Measurements from ENCODE around the gene RERE. TPM values are rescaled to one million over a fixed set of nuclear protein-coding genes. Genes with fewer than 3 reads are reported as not detected.

The RERE gene
- total RNA-seq, 1 experiment from 2014 or later, result 161 TPM

- Mint-ChIP-seq H3K27me3 (ENCODE audit: low read depth) (no peaks in the 10 kb centered on the region), H3K9me3 (no peaks in the 10 kb centered on the region), H3K4me1 (peaks cover 33% of the 10 kb centered on the region), H3K4me3 (no peak overlapping the region), H3K27ac (no peak overlapping the region), H3K36me3 (no peaks in the 10 kb centered on the region)
- ATAC-seq, result no peak
- DNase-seq (ENCODE audit: low spot score), result no peak
- POLR2A ChIA-PET, result no interaction called here
- TF ChIP-seq FOXP1 (CRISPR knock-in tag; IDR thresholded peaks at IDR 0.05; ENCODE audit: borderline replicate concordance), result no peak
- TF ChIP-seq CDX4 (CRISPR knock-in tag; IDR thresholded peaks at IDR 0.05; ENCODE audit: borderline replicate concordance), result no peak
- no peak for TF ChIP-seq AFF4 (CRISPR knock-in tag; IDR thresholded peaks at IDR 0.05; ENCODE audit: borderline replicate concordance)
- no peak for TF ChIP-seq TP53 (CRISPR knock-in tag; IDR thresholded peaks at IDR 0.05)
- no peak for TF ChIP-seq MYBL2 (CRISPR knock-in tag; IDR thresholded peaks at IDR 0.05)
- TF ChIP-seq ZNF416 (CRISPR knock-in tag; IDR thresholded peaks at IDR 0.05), result no peak
- TF ChIP-seq ZNF263 (CRISPR knock-in tag; IDR thresholded peaks at IDR 0.05; ENCODE audit: low read depth), result no peak
- TF ChIP-seq ELF4 (CRISPR knock-in tag; IDR thresholded peaks at IDR 0.05; ENCODE audit: low read depth), result no peak
- TF ChIP-seq IRF2 (CRISPR knock-in tag; IDR thresholded peaks at IDR 0.05; ENCODE audit: borderline replicate concordance, low read depth), result no peak
- TF ChIP-seq ZNF232 (CRISPR knock-in tag; IDR thresholded peaks at IDR 0.05), result no peak
- TF ChIP-seq TEAD1 (CRISPR knock-in tag; IDR thresholded peaks at IDR 0.05), result no peak
- CTCF ChIA-PET, result interaction anchor here (0.5 to 2.6 kb wide), 7 partner anchors 9 to 169 kb away, joined by 3 to 10 read pairs (median 4); no protein-coding TSS in a partner anchor
Measured at GRCh38 chr1:8679929-8680663, 137.3 kb downstream of the RERE start.

- H3K27me3 Mint-ChIP-seq (ENCODE audit: low read depth), result no peaks in the 10 kb centered on the region
- TF ChIP-seq MYBL2 (CRISPR knock-in tag; IDR thresholded peaks at IDR 0.05), result no peak
- TF ChIP-seq NFYB (CRISPR knock-in tag; conservative IDR thresholded peaks at IDR 0.05; ENCODE audit: low read depth), result no peak
- TF ChIP-seq GABPB1 (CRISPR knock-in tag; IDR thresholded peaks at IDR 0.05), result no peak
- no peak for TF ChIP-seq IRF2 (CRISPR knock-in tag; IDR thresholded peaks at IDR 0.05; ENCODE audit: borderline replicate concordance, low read depth)
- TF ChIP-seq CBFB (CRISPR knock-in tag; IDR thresholded peaks at IDR 0.05; ENCODE audit: low read depth), result no peak
- TF ChIP-seq ERG (CRISPR knock-in tag; IDR thresholded peaks at IDR 0.05), result no peak
- no peak for TF ChIP-seq TCF7 (CRISPR knock-in tag; IDR thresholded peaks at IDR 0.05; ENCODE audit: low read depth)
- TF ChIP-seq PREB (CRISPR knock-in tag; IDR thresholded peaks at IDR 0.05; ENCODE audit: borderline replicate concordance), result no peak
- no peak for TF ChIP-seq RORB (CRISPR knock-in tag; IDR thresholded peaks at IDR 0.05)
- no peak for TF ChIP-seq ZMAT4 (CRISPR knock-in tag; IDR thresholded peaks at IDR 0.05)
- TF ChIP-seq ZNF423 (CRISPR knock-in tag; IDR thresholded peaks at IDR 0.05), result no peak
- TF ChIP-seq ZNF232 (CRISPR knock-in tag; IDR thresholded peaks at IDR 0.05), result no peak
- TF ChIP-seq ZNF671 (CRISPR knock-in tag; IDR thresholded peaks at IDR 0.05), result no peak
- no peak for TF ChIP-seq HMGA2 (CRISPR knock-in tag; IDR thresholded peaks at IDR 0.05)
- TF ChIP-seq GTF2I (CRISPR knock-in tag; conservative IDR thresholded peaks at IDR 0.05), result no peak
- TF ChIP-seq SOX15 (CRISPR knock-in tag; IDR thresholded peaks at IDR 0.05), result no peak
- no peak for TF ChIP-seq USF1 (CRISPR knock-in tag; IDR thresholded peaks at IDR 0.05)
- no peak for TF ChIP-seq E2F1 (CRISPR knock-in tag; IDR thresholded peaks at IDR 0.05)
- ChIA-PET CTCF (interaction anchor here (0.5 to 2.6 kb wide), 3 partner anchors 8 to 41 kb away, joined by 3 to 10 read pairs (median 4); no protein-coding TSS in a partner anchor), POLR2A (no interaction called here)
- no peak overlapping the region for H3K4me3 Mint-ChIP-seq
- ATAC-seq, result no peak
- H3K36me3 Mint-ChIP-seq, result no peaks in the 10 kb centered on the region
- H3K9me3 Mint-ChIP-seq, result no peaks in the 10 kb centered on the region
- no peak for DNase-seq (ENCODE audit: low spot score)
- H3K27ac Mint-ChIP-seq, result no peak overlapping the region
- peaks cover 33% of the 10 kb centered on the region for H3K4me1 Mint-ChIP-seq
Measured at GRCh38 chr1:8679395-8679800, 138.0 kb downstream of the RERE start.

Measured in WTC11 (cell line).